ENCODE results near the gene CEP95. TPM values are rescaled to one million over a fixed set of nuclear protein-coding genes. Genes with fewer than 3 reads are reported as not detected.
A peak's percentile ranks its signal among the peaks of the same experiment; 100 is the strongest.

Gene CEP95
- total and polyA plus RNA-seq, 7 experiments from 2014 or later = 11.3 to 192 (median 114) TPM

- Histone ChIP-seq H3K4me3 (ENCODE audit: low read length) (no peak overlapping the region), H3K36me3 (ENCODE audit: control insufficient read depth in 2 of 3, insufficient read depth in 3 of 3, low read length in 3 of 3) (peaks cover 16 to 63% (median 26%) of the 10 kb centered on the region in 3 experiments), H3K4me1 (ENCODE audit: control insufficient read depth in 2 of 2, insufficient read depth in 2 of 2, low read length in 2 of 2) (no peaks in the 10 kb centered on the region), H3K9me3 (ENCODE audit: control insufficient read depth in 2 of 3, low read length in 3 of 3) (no peaks in the 10 kb centered on the region), H3K27ac (ENCODE audit: low read depth, low read length) (no peak overlapping the region), H3K27me3 (ENCODE audit: control insufficient read depth in 2 of 2, insufficient read depth in 2 of 2, low read length in 2 of 2) (no peaks in the 10 kb centered on the region)
- ChIA-PET POLR2A (no interaction called here), CTCF (interaction anchor here (1.2 kb wide), 1 partner anchor 118 kb away, joined by 5 read pairs; no protein-coding TSS in a partner anchor)
- Mint-ChIP-seq H3K36me3 (peaks cover 7 to 53% (median 19%) of the 10 kb centered on the region in 5 donors), H3K4me1 (peaks cover 0 to 8% (median 0%) of the 10 kb centered on the region in 7 donors), H3K27me3 (no peaks in the 10 kb centered on the region), H3K9me3 (no peaks in the 10 kb centered on the region), H3K27ac (peak overlapping the region in 4 of 9 donors; percentile 10 to 46 (median 26)), H3K4me3 (no peak overlapping the region)
- intact Hi-C loops (cut with micrococcal nuclease) = no loop called here
- no peak for DNase-seq
- no peak for ATAC-seq
Observed at GRCh38 chr17:64537488-64537887, 30.7 kb downstream of the CEP95 start.

GRCh38 chr17:64538508-64539130 lies 31.8 kb downstream of the CEP95 start:
- no peak overlapping the region for H3K27ac ChIP-seq (ENCODE audit: low read depth, low read length)
- Mint-ChIP-seq H3K4me1 (peaks cover 0 to 8% (median 0%) of the 10 kb centered on the region in 7 donors), H3K36me3 (peaks cover 3 to 50% (median 18%) of the 10 kb centered on the region in 5 donors), H3K27ac (peak overlapping the region in 8 of 9 donors; percentile 5 to 84 (median 44)), H3K4me3 (no peak overlapping the region), H3K9me3 (no peaks in the 10 kb centered on the region), H3K27me3 (no peaks in the 10 kb centered on the region)
- H3K4me3 ChIP-seq (ENCODE audit: low read length) = no peak overlapping the region
- ChIA-PET CTCF (interaction anchor here (1.6 kb wide), 1 partner anchor 218 kb away, joined by 3 read pairs; no protein-coding TSS in a partner anchor), POLR2A (interaction anchor here (1.1 kb wide), 2 partner anchors 15 to 32 kb away, joined by 3 read pairs; partner anchors contain the start of gene CEP95)
- intact Hi-C loops (cut with micrococcal nuclease) = no loop called here
- H3K9me3 ChIP-seq (ENCODE audit: control insufficient read depth in 2 of 3, low read length in 3 of 3) = no peaks in the 10 kb centered on the region
- no peaks in the 10 kb centered on the region for H3K4me1 ChIP-seq (ENCODE audit: control insufficient read depth in 2 of 2, insufficient read depth in 2 of 2, low read length in 2 of 2)
- no peak for ATAC-seq
- no peak for DNase-seq
- H3K27me3 ChIP-seq (ENCODE audit: control insufficient read depth in 2 of 2, insufficient read depth in 2 of 2, low read length in 2 of 2) = no peaks in the 10 kb centered on the region
- peaks cover 11 to 51% (median 20%) of the 10 kb centered on the region in 3 experiments for H3K36me3 ChIP-seq (ENCODE audit: control insufficient read depth in 2 of 3, insufficient read depth in 3 of 3, low read length in 3 of 3)

GRCh38 chr17:64540118-64540776 lies 33.5 kb downstream of the CEP95 start:
- intact Hi-C loops (cut with micrococcal nuclease) = loop anchor here in 1 of 2 donors (5.0 kb wide), 1 partner anchor 107 kb away; no protein-coding TSS in a partner anchor
- H3K4me1 ChIP-seq (ENCODE audit: control insufficient read depth in 2 of 2, insufficient read depth in 2 of 2, low read length in 2 of 2) = no peaks in the 10 kb centered on the region
- ChIA-PET POLR2A (no interaction called here), CTCF (no interaction called here)
- H3K9me3 Mint-ChIP-seq = no peaks in the 10 kb centered on the region
- H3K27ac ChIP-seq (ENCODE audit: low read depth, low read length) = no peak overlapping the region
- peaks cover 3 to 36% (median 10%) of the 10 kb centered on the region in 5 donors for H3K36me3 Mint-ChIP-seq
- peak overlapping the region in 3 of 9 donors; percentile 17 to 69 (median 22) for H3K27ac Mint-ChIP-seq
- no peak overlapping the region for H3K4me3 ChIP-seq (ENCODE audit: low read length)
- no peaks in the 10 kb centered on the region for H3K9me3 ChIP-seq (ENCODE audit: control insufficient read depth in 2 of 3, low read length in 3 of 3)
- H3K27me3 ChIP-seq (ENCODE audit: control insufficient read depth in 2 of 2, insufficient read depth in 2 of 2, low read length in 2 of 2) = no peaks in the 10 kb centered on the region
- H3K36me3 ChIP-seq (ENCODE audit: control insufficient read depth in 2 of 3, insufficient read depth in 3 of 3, low read length in 3 of 3) = peaks cover 11 to 35% (median 13%) of the 10 kb centered on the region in 3 experiments
- H3K4me3 Mint-ChIP-seq = no peak overlapping the region
- ATAC-seq (peak; percentile 20), DNase-seq (no peak)
- H3K4me1 Mint-ChIP-seq = peaks cover 0 to 8% (median 0%) of the 10 kb centered on the region in 7 donors
- no peaks in the 10 kb centered on the region for H3K27me3 Mint-ChIP-seq

- Mint-ChIP-seq H3K4me1 (no peaks in the 10 kb centered on the region), H3K9me3 (no peaks in the 10 kb centered on the region), H3K27ac (peak overlapping the region in 1 of 9 donors; percentile 70), H3K27me3 (no peaks in the 10 kb centered on the region), H3K36me3 (peaks cover 0 to 31% (median 5%) of the 10 kb centered on the region in 5 donors), H3K4me3 (no peak overlapping the region)
- ChIA-PET CTCF (no interaction called here), POLR2A (no interaction called here)
- Histone ChIP-seq H3K27ac (ENCODE audit: low read depth, low read length) (no peak overlapping the region), H3K36me3 (ENCODE audit: control insufficient read depth in 2 of 3, insufficient read depth in 3 of 3, low read length in 3 of 3) (peaks cover 0 to 39% (median 18%) of the 10 kb centered on the region in 3 experiments), H3K27me3 (ENCODE audit: control insufficient read depth in 2 of 2, insufficient read depth in 2 of 2, low read length in 2 of 2) (no peaks in the 10 kb centered on the region), H3K9me3 (ENCODE audit: control insufficient read depth in 2 of 3, low read length in 3 of 3) (no peaks in the 10 kb centered on the region), H3K4me1 (ENCODE audit: control insufficient read depth in 2 of 2, insufficient read depth in 2 of 2, low read length in 2 of 2) (no peaks in the 10 kb centered on the region), H3K4me3 (ENCODE audit: low read length) (no peak overlapping the region)
- intact Hi-C loops (cut with micrococcal nuclease) = loop anchor here in 1 of 2 donors (5.0 kb wide), 1 partner anchor 103 kb away; no protein-coding TSS in a partner anchor
- DNase-seq = no peak
- ATAC-seq = no peak
Observed at GRCh38 chr17:64544742-64545141, 38.0 kb downstream of the CEP95 start.

GRCh38 chr17:64546716-64547115 lies 39.9 kb downstream of the CEP95 start:
- no peaks in the 10 kb centered on the region for H3K27me3 ChIP-seq (ENCODE audit: control insufficient read depth in 2 of 2, insufficient read depth in 2 of 2, low read length in 2 of 2)
- Mint-ChIP-seq H3K4me3 (no peak overlapping the region), H3K27me3 (no peaks in the 10 kb centered on the region), H3K27ac (peak overlapping the region in 1 of 9 donors; percentile 58), H3K36me3 (peaks cover 0 to 42% (median 5%) of the 10 kb centered on the region in 5 donors), H3K9me3 (no peaks in the 10 kb centered on the region), H3K4me1 (no peaks in the 10 kb centered on the region)
- ChIA-PET POLR2A (interaction anchor here (0.6 kb wide), 1 partner anchor 237 kb away, joined by 3 read pairs; no protein-coding TSS in a partner anchor), CTCF (no interaction called here)
- DNase-seq = no peak
- no peak for ATAC-seq
- intact Hi-C loops (cut with micrococcal nuclease) = no loop called here
- H3K27ac ChIP-seq (ENCODE audit: low read depth, low read length) = no peak overlapping the region
- H3K9me3 ChIP-seq (ENCODE audit: control insufficient read depth in 2 of 3, low read length in 3 of 3) = no peaks in the 10 kb centered on the region
- H3K4me3 ChIP-seq (ENCODE audit: low read length) = no peak overlapping the region
- peaks cover 2 to 50% (median 18%) of the 10 kb centered on the region in 3 experiments for H3K36me3 ChIP-seq (ENCODE audit: control insufficient read depth in 2 of 3, insufficient read depth in 3 of 3, low read length in 3 of 3)
- H3K4me1 ChIP-seq (ENCODE audit: control insufficient read depth in 2 of 2, insufficient read depth in 2 of 2, low read length in 2 of 2) = no peaks in the 10 kb centered on the region

GRCh38 chr17:64547319-64547718 lies 40.5 kb downstream of the CEP95 start:
- Histone ChIP-seq H3K9me3 (ENCODE audit: control insufficient read depth in 2 of 3, low read length in 3 of 3) (no peaks in the 10 kb centered on the region), H3K4me3 (ENCODE audit: low read length) (no peak overlapping the region), H3K27ac (ENCODE audit: low read depth, low read length) (no peak overlapping the region), H3K4me1 (ENCODE audit: control insufficient read depth in 2 of 2, insufficient read depth in 2 of 2, low read length in 2 of 2) (no peaks in the 10 kb centered on the region), H3K36me3 (ENCODE audit: control insufficient read depth in 2 of 3, insufficient read depth in 3 of 3, low read length in 3 of 3) (peaks cover 5 to 54% (median 18%) of the 10 kb centered on the region in 3 experiments), H3K27me3 (ENCODE audit: control insufficient read depth in 2 of 2, insufficient read depth in 2 of 2, low read length in 2 of 2) (no peaks in the 10 kb centered on the region)
- Mint-ChIP-seq H3K36me3 (peaks cover 0 to 42% (median 5%) of the 10 kb centered on the region in 5 donors), H3K9me3 (no peaks in the 10 kb centered on the region), H3K27ac (peak overlapping the region in 5 of 9 donors; percentile 2 to 58 (median 22)), H3K27me3 (no peaks in the 10 kb centered on the region), H3K4me1 (no peaks in the 10 kb centered on the region), H3K4me3 (no peak overlapping the region)
- CTCF ChIA-PET = interaction anchor here (1.0 kb wide), 1 partner anchor 26 kb away, joined by 3 read pairs; no protein-coding TSS in a partner anchor
- ATAC-seq (no peak), DNase-seq (no peak)
- intact Hi-C loops (cut with micrococcal nuclease) = no loop called here
- POLR2A ChIA-PET = no interaction called here

All from naive thymus-derived CD4-positive, alpha-beta T cell (primary cell).